MM.1S (cell line): Measurements from ENCODE around the gene SPRR2G.
"Not testable (repeated sequence)": the region's sequence is repeated elsewhere in the genome, so short reads cannot be mapped to it uniquely, and the experiment has no call there.

Experiments
- EZH2phosphoT487 ChIP-seq: fragments of 300-600 bp; sonication (generic); IDR thresholded peaks from 2 replicates; pipeline ENCODE4 v1.6.1; 2018; ENCODE audit warnings: antibody characterized with exemption, low read length
- TF ChIP-seq, protein P1 (sequence below): fragments of 300-600 bp; sonication (generic); IDR thresholded peaks from 2 replicates; pipeline ENCODE4 v1.5.1; 2016; ENCODE audit warnings: antibody characterized with exemption, low read length, mixed read lengths

DNA sequence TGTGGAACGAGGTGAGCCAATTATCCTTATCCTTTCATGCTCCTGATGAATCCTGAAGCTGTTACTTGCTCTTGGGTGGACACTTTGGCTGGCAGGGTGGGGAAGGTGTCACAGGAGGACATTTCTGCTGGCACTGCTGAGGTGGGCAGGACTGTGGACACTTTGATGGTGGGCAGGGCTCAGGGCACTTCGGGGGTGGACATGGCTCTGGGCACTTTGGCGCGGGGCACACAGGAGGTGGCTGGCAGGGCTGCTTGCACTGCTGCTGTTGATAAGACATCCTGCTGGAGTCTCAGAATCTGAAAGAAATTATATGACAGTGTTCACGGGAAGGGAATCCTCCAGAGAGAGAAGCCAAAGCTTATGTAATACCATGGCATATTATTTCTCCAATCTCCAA lies 38.2 kb downstream of the SPRR2G start:
- TF ChIP-seq, protein P1, sequence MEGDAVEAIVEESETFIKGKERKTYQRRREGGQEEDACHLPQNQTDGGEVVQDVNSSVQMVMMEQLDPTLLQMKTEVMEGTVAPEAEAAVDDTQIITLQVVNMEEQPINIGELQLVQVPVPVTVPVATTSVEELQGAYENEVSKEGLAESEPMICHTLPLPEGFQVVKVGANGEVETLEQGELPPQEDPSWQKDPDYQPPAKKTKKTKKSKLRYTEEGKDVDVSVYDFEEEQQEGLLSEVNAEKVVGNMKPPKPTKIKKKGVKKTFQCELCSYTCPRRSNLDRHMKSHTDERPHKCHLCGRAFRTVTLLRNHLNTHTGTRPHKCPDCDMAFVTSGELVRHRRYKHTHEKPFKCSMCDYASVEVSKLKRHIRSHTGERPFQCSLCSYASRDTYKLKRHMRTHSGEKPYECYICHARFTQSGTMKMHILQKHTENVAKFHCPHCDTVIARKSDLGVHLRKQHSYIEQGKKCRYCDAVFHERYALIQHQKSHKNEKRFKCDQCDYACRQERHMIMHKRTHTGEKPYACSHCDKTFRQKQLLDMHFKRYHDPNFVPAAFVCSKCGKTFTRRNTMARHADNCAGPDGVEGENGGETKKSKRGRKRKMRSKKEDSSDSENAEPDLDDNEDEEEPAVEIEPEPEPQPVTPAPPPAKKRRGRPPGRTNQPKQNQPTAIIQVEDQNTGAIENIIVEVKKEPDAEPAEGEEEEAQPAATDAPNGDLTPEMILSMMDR = not testable (repeated sequence)
- not testable (repeated sequence) for TF ChIP-seq EZH2phosphoT487
